BE2C (cell line): ENCODE data around the gene SVOPL.

Experiments
- DNase-seq: peaks from one replicate; pipeline ENCODE4 v3.0.0-alpha.2; 2020
- H3K27me3 ChIP-seq: fragments of 250-450 bp; sonication (Bioruptor Pico); 2 replicates; pipeline ENCODE4 v1.5.1; 2020; ENCODE audit warnings: mild to moderate bottlenecking
- H3K36me3 ChIP-seq: fragments of 250-450 bp; sonication (Bioruptor Pico); 2 replicates; pipeline ENCODE4 v1.5.1; 2020; ENCODE audit warnings: mild to moderate bottlenecking
- H3K4me1 ChIP-seq: fragments of 250-450 bp; sonication (Bioruptor Pico); 2 replicates; pipeline ENCODE4 v1.5.1; 2020
- H3K4me3 ChIP-seq: 2 replicates; pipeline ENCODE4 v1.5.1; 2011; ENCODE audit warnings: low read depth, low read length
- H3K9me3 ChIP-seq: fragments of 250-450 bp; sonication (Bioruptor Pico); 2 replicates; pipeline ENCODE4 v1.5.1; 2020
- TF ChIP-seq, protein P1 (sequence below): IDR thresholded peaks from 2 replicates; pipeline ENCODE4 v1.5.1; 2012; ENCODE audit warnings: mild to moderate bottlenecking, low read depth, low read length

Gene SVOPL

DNA sequence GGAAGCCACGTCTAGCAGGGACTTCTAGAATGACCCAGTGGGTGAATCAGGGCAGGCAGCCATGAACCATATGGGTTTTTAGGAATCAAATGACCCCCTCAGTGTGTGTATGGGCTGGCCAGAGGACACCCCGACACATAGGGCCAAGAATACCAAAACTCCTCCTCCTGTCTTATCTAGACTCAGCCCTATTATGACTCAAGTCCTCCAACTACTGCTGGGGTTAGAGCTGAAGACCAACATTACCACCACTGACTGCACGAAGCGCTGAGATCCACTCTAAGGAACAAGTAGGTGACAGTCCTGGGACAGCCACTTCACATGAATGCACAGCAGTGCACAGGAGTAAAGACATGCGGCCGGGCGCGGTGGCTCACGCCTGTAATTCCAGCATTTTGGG lies 11.5 kb upstream of the SVOPL start:
- Histone ChIP-seq H3K9me3 (no peaks in the 10 kb centered on the region), H3K4me1 (no peaks in the 10 kb centered on the region), H3K36me3 (no peaks in the 10 kb centered on the region), H3K4me3 (no peak overlapping the region), H3K27me3 (no peaks in the 10 kb centered on the region)
- DNase-seq: no peak
- TF ChIP-seq, protein P1, sequence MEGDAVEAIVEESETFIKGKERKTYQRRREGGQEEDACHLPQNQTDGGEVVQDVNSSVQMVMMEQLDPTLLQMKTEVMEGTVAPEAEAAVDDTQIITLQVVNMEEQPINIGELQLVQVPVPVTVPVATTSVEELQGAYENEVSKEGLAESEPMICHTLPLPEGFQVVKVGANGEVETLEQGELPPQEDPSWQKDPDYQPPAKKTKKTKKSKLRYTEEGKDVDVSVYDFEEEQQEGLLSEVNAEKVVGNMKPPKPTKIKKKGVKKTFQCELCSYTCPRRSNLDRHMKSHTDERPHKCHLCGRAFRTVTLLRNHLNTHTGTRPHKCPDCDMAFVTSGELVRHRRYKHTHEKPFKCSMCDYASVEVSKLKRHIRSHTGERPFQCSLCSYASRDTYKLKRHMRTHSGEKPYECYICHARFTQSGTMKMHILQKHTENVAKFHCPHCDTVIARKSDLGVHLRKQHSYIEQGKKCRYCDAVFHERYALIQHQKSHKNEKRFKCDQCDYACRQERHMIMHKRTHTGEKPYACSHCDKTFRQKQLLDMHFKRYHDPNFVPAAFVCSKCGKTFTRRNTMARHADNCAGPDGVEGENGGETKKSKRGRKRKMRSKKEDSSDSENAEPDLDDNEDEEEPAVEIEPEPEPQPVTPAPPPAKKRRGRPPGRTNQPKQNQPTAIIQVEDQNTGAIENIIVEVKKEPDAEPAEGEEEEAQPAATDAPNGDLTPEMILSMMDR: no peak

DNA sequence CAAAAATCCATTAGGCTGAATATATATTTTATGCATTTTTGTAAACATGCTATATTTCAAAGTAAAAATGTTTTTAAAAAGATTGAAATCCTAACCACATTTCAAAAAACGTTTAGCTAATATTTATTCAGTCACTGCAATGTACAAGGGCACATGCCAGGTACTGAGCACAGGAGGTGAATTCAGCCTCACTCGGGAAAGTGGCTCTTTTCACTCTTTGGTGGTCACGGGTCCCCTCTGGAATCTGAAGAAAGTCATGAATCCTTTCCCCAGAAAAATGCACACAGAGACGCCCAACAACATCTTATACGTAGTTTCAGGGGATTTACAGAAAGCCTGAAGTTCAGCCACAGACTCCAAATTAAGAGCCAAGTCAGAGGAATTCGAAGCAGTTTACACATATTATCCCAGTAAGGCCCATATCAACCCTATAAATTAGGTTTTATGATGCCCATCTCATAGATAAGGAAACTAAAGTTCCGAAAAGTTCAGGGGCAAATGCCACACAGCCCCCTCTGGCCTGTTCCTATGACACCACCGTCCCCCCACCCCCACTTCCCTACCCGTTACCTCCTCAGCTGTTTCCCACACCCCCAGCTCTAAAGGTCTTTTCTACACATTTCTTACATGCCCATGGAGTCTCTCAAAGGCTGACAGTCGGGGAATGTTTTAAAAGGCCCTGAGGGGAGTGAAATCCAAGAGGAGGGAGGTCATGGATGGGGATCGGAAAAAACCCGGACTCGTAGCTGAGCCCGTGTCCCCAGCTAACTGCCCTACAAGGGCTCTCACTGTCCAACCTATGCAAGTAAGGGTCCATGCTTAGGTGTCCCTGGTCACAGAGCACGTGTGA lies 9.6 kb upstream of the SVOPL start:
- Histone ChIP-seq H3K4me3 (no peak overlapping the region), H3K27me3 (no peaks in the 10 kb centered on the region), H3K9me3 (no peaks in the 10 kb centered on the region), H3K4me1 (no peaks in the 10 kb centered on the region), H3K36me3 (no peaks in the 10 kb centered on the region)
- no peak for DNase-seq
- TF ChIP-seq, protein P1: no peak

DNA sequence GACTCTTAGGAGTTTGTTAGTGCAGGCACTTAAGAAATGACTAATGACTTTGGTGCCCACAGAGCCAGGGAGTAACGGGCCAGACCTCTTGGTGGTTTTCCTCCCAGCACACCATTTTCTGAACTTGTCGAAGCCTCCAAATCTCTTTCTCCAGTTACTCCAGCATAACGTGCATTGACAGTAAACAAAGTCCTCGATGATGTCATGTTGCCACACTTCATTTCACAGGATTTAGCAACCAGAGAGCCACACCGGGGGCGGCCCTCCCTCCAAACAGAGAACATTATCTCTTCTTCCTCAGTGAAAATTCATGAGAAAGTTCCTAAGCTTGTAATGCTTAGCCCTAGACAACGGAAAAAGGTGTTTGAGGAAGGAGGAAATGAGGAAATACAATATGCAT lies 4.0 kb upstream of the SVOPL start:
- H3K4me3 ChIP-seq: no peak overlapping the region
- H3K4me1 ChIP-seq: no peaks in the 10 kb centered on the region
- H3K27me3 ChIP-seq: no peaks in the 10 kb centered on the region
- H3K36me3 ChIP-seq: no peaks in the 10 kb centered on the region
- no peak for DNase-seq
- TF ChIP-seq, protein P1: no peak
- no peaks in the 10 kb centered on the region for H3K9me3 ChIP-seq

DNA sequence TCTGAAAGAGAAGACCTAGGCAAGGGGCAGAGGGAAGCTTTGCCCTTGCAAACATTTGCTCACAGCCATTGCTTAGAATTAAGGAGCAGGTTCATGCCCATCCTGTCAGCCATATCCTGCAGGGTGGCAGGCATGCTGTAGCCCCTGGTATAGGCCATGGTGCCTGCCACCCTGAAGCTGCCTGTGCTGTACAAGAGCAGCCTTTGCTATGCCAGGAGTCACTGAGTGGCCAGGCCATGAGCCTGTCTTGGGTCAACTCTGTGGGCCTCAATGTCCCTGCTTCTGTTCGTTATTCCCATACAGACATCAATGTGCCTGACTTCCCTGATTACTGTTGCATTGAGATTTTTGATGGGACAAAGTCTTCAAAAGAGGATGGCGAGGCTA lies 368 bp upstream of the SVOPL start:
- Histone ChIP-seq H3K9me3 (no peaks in the 10 kb centered on the region), H3K27me3 (no peaks in the 10 kb centered on the region), H3K4me3 (no peak overlapping the region), H3K4me1 (no peaks in the 10 kb centered on the region), H3K36me3 (no peaks in the 10 kb centered on the region)
- DNase-seq: no peak
- TF ChIP-seq, protein P1: no peak

DNA sequence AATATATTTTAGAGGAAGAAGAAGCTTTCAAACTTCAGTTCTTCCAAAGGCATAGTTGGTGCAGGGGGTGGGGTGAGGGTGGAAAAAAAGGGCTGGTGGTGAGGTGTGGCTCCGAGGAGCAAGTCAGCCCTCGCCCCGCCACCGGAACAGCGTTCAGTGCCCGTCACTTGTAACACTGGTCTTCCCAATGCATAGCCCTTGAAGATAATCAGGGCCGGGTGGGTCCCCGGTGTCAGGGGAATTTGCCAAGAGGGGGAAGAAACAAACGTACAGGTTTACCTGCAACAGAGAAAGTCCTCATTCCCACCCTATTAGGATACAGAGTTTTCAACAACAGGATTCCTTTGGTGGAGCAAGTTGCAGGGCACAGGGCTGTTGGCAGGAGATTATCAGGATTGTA lies 1.5 kb downstream of the SVOPL start:
- H3K27me3 ChIP-seq: no peaks in the 10 kb centered on the region
- no peaks in the 10 kb centered on the region for H3K36me3 ChIP-seq
- TF ChIP-seq, protein P1: no peak
- H3K4me1 ChIP-seq: no peaks in the 10 kb centered on the region
- H3K9me3 ChIP-seq: no peaks in the 10 kb centered on the region; the same call in 1 of the 2 replicates
- no peak overlapping the region for H3K4me3 ChIP-seq
- DNase-seq: no peak

DNA sequence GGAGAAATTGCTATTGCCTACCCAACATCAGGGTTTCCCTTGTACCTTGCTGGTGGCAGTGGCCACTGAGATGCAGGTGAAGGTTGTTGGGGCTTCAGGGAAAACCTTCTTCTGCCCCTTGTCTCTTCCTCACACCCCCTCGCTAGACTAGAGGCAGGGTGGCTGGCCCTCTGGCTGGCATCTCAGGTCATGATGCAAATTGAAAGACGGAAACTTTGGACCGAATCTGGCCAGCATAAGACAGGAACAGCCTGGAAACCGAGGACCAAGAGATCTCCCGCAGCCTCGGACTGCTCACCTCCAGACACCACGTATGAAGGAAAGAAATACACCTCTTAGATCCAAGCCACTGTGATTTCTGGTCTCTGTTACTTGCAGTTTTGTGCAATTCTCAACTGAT lies 2.9 kb downstream of the SVOPL start:
- no peaks in the 10 kb centered on the region for H3K36me3 ChIP-seq
- no peaks in the 10 kb centered on the region for H3K27me3 ChIP-seq
- TF ChIP-seq, protein P1: no peak
- H3K9me3 ChIP-seq: no peaks in the 10 kb centered on the region; the same call in 1 of the 2 replicates
- no peak overlapping the region for H3K4me3 ChIP-seq
- DNase-seq: no peak
- H3K4me1 ChIP-seq: no peaks in the 10 kb centered on the region
